Muscle layer of colon (tissue), 2 donors: ENCODE measurements around the gene EXOC1L.

Source experiments
- H3K27ac ChIP-seq: one replicate; pipeline ENCODE4 v1.7.0; 2013; ENCODE audit warnings: low read depth, mild to moderate bottlenecking, low read length, moderate library complexity
- H3K27me3 ChIP-seq, 2 donors: one replicate each; pipeline ENCODE4 v1.7.0; 2013; ENCODE audit warnings: low read length in 2 of 2, mild to moderate bottlenecking in 2 of 2; ENCODE audit not compliant: insufficient read depth in 2 of 2, control insufficient read depth in 1 of 2
- H3K36me3 ChIP-seq: one replicate; pipeline ENCODE4 v1.7.0; 2013; ENCODE audit warnings: mild to moderate bottlenecking, low read length; ENCODE audit not compliant: insufficient read depth
- H3K4me1 ChIP-seq: one replicate; pipeline ENCODE4 v1.7.0; 2013; ENCODE audit warnings: mild to moderate bottlenecking, low read length; ENCODE audit not compliant: insufficient read depth
- H3K4me3 ChIP-seq, 2 donors: one replicate each; pipeline ENCODE4 v1.7.0; 2013; ENCODE audit warnings: low read length in 2 of 2, low read depth in 1 of 2, mild to moderate bottlenecking in 1 of 2, moderate library complexity in 1 of 2
- H3K9ac ChIP-seq: one replicate; pipeline ENCODE4 v1.7.0; 2013; ENCODE audit warnings: low read length
- H3K9me3 ChIP-seq: one replicate; pipeline ENCODE4 v1.7.0; 2013; ENCODE audit warnings: mild to moderate bottlenecking, low read length
- donor health status: abdominal sarcoma.
- donor health status: Adenocarcinoma of cecum.

Gene EXOC1L

GRCh38 chr4:55819634-55820033 is at the start of gene EXOC1L:
EXOC1L (plus strand) TSS chr4:55819790; CDS start chr4:55820027, 237 bp downstream.
- Histone ChIP-seq H3K27ac (no peak within 1 kb of the TSS), H3K36me3 (no peaks in the 10 kb centered on the region), H3K9ac (no peak within 1 kb of the TSS), H3K9me3 (no peaks in the 10 kb centered on the region), H3K4me1 (no peaks in the 10 kb centered on the region), H3K4me3 (no peak within 1 kb of the TSS), H3K27me3 (no peaks in the 10 kb centered on the region)

- Histone ChIP-seq H3K27ac (no peak overlapping the region), H3K9me3 (no peaks in the 10 kb centered on the region), H3K4me1 (no peaks in the 10 kb centered on the region), H3K4me3 (no peak overlapping the region), H3K27me3 (no peaks in the 10 kb centered on the region), H3K36me3 (no peaks in the 10 kb centered on the region), H3K9ac (no peak overlapping the region)
These were observed 48.9 kb upstream of the EXOC1L start for GRCh38 chr4:55770662-55771061.

GRCh38 chr4:55781341-55781740 is 38.2 kb upstream of the EXOC1L start:
- H3K36me3 ChIP-seq: no peaks in the 10 kb centered on the region
- no peak overlapping the region for H3K9ac ChIP-seq
- H3K27ac ChIP-seq: no peak overlapping the region
- no peaks in the 10 kb centered on the region for H3K4me1 ChIP-seq
- H3K4me3 ChIP-seq: no peak overlapping the region
- no peaks in the 10 kb centered on the region for H3K9me3 ChIP-seq
- no peaks in the 10 kb centered on the region for H3K27me3 ChIP-seq

GRCh38 chr4:55781812-55782211 is 37.8 kb upstream of the EXOC1L start:
- Histone ChIP-seq H3K36me3 (no peaks in the 10 kb centered on the region), H3K9ac (no peak overlapping the region), H3K4me1 (no peaks in the 10 kb centered on the region), H3K27ac (no peak overlapping the region), H3K27me3 (no peaks in the 10 kb centered on the region), H3K9me3 (no peaks in the 10 kb centered on the region), H3K4me3 (no peak overlapping the region)

- Histone ChIP-seq H3K27me3 (no peaks in the 10 kb centered on the region), H3K9ac (no peak overlapping the region), H3K9me3 (no peaks in the 10 kb centered on the region), H3K36me3 (no peaks in the 10 kb centered on the region), H3K4me3 (no peak overlapping the region), H3K4me1 (no peaks in the 10 kb centered on the region), H3K27ac (no peak overlapping the region)
These were observed 36.0 kb upstream of the EXOC1L start for GRCh38 chr4:55783584-55783983.

GRCh38 chr4:55784747-55785146 is 34.8 kb upstream of the EXOC1L start:
- H3K27me3 ChIP-seq: no peaks in the 10 kb centered on the region
- no peaks in the 10 kb centered on the region for H3K36me3 ChIP-seq
- no peak overlapping the region for H3K4me3 ChIP-seq
- H3K9me3 ChIP-seq: no peaks in the 10 kb centered on the region
- no peak overlapping the region for H3K9ac ChIP-seq
- no peak overlapping the region for H3K27ac ChIP-seq
- H3K4me1 ChIP-seq: no peaks in the 10 kb centered on the region

- Histone ChIP-seq H3K27ac (no peak overlapping the region), H3K9me3 (no peaks in the 10 kb centered on the region), H3K4me1 (no peaks in the 10 kb centered on the region), H3K36me3 (no peaks in the 10 kb centered on the region), H3K4me3 (no peak overlapping the region), H3K27me3 (peaks cover 0 to 8% of the 10 kb centered on the region in 2 donors), H3K9ac (no peak overlapping the region)
These were observed 27.9 kb upstream of the EXOC1L start for GRCh38 chr4:55791666-55792065.

GRCh38 chr4:55793479-55793878 is 26.1 kb upstream of the EXOC1L start:
- no peak overlapping the region for H3K27ac ChIP-seq
- no peak overlapping the region for H3K9ac ChIP-seq
- H3K27me3 ChIP-seq: peaks cover 0 to 8% of the 10 kb centered on the region in 2 donors
- no peak overlapping the region for H3K4me3 ChIP-seq
- no peaks in the 10 kb centered on the region for H3K9me3 ChIP-seq
- no peaks in the 10 kb centered on the region for H3K36me3 ChIP-seq
- H3K4me1 ChIP-seq: no peaks in the 10 kb centered on the region

- Histone ChIP-seq H3K27me3 (peaks cover 0 to 8% of the 10 kb centered on the region in 2 donors), H3K4me1 (no peaks in the 10 kb centered on the region), H3K4me3 (no peak overlapping the region), H3K9ac (no peak overlapping the region), H3K36me3 (no peaks in the 10 kb centered on the region), H3K9me3 (no peaks in the 10 kb centered on the region), H3K27ac (no peak overlapping the region)
These were observed 25.5 kb upstream of the EXOC1L start for GRCh38 chr4:55794053-55794452.

- Histone ChIP-seq H3K27ac (no peak overlapping the region), H3K9me3 (no peaks in the 10 kb centered on the region), H3K36me3 (no peaks in the 10 kb centered on the region), H3K4me1 (no peaks in the 10 kb centered on the region), H3K27me3 (peaks cover 0 to 8% of the 10 kb centered on the region in 2 donors), H3K4me3 (no peak overlapping the region), H3K9ac (no peak overlapping the region)
These were observed 24.2 kb upstream of the EXOC1L start for GRCh38 chr4:55795341-55795740.

GRCh38 chr4:55801498-55801897 is 18.1 kb upstream of the EXOC1L start:
- Histone ChIP-seq H3K27ac (no peak overlapping the region), H3K27me3 (no peaks in the 10 kb centered on the region), H3K9me3 (no peaks in the 10 kb centered on the region), H3K4me1 (no peaks in the 10 kb centered on the region), H3K9ac (no peak overlapping the region), H3K4me3 (no peak overlapping the region), H3K36me3 (no peaks in the 10 kb centered on the region)

- Histone ChIP-seq H3K4me1 (no peaks in the 10 kb centered on the region), H3K27ac (no peak overlapping the region), H3K9ac (no peak overlapping the region), H3K27me3 (no peaks in the 10 kb centered on the region), H3K9me3 (no peaks in the 10 kb centered on the region), H3K4me3 (no peak overlapping the region), H3K36me3 (no peaks in the 10 kb centered on the region)
These were observed 12.0 kb upstream of the EXOC1L start for GRCh38 chr4:55807556-55807955.
